ENCODE results near the gene DAAM2.

Gene DAAM2

GRCh38 chr6:39787322-39787721 is 4.9 kb upstream of the DAAM2 start:
- no peak for DNase-seq (ENCODE audit: low read depth)

GRCh38 chr6:39790772-39791171 is 1.4 kb upstream of the DAAM2 start:
- no peak for DNase-seq (ENCODE audit: low read depth)

GRCh38 chr6:39791311-39791710 is 865 bp upstream of the DAAM2 start:
- DNase-seq (ENCODE audit: low read depth) = no peak

DNA sequence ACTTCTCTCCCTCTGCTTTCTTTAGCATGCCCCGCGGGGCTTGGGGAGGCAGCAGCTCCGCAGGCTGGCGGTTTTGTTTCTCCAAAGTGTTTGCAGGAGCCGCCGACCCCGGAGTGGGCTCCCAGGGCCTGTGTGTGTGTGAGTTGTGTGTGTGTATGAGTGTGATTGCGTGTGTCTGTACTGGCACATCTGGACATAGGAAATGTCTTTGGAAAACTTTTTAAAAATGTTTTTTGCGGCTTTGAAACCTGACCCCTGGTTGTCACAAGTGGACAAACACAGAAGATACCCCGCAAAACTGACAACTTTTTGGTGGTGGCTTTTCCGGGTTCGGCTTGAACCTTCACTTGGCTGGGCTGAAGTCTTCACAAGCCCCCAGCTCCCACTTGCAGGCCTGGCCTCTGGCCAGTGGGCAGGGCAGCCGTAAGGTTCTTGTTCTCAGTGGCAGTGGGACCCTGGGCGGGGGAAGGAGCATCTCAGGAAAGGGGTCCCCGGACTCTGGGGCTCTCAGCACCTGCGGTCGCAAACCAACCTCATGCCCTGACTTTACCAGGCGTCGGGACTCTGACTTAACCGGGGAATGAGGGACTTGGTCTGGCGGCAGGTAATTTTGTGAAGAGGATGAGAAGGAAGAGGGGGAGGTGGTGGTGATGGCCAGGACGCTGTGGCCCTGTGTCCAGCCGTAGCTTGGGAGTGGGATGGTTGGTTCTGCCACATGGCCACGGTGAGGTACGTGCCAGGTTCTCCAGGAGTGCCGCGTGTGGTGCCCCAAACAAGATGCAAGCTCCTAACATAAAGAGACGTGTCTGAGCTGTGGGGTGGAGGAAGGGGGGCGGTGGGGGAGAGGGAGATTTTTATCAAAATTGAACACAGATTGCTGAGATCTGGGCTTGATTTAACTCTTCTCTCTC is 619 bp downstream of the DAAM2 start:
- no peak for DNase-seq (ENCODE audit: low read depth)

GRCh38 chr6:39793516-39793915 is 1.3 kb downstream of the DAAM2 start:
- no peak for DNase-seq (ENCODE audit: low read depth)

DNA sequence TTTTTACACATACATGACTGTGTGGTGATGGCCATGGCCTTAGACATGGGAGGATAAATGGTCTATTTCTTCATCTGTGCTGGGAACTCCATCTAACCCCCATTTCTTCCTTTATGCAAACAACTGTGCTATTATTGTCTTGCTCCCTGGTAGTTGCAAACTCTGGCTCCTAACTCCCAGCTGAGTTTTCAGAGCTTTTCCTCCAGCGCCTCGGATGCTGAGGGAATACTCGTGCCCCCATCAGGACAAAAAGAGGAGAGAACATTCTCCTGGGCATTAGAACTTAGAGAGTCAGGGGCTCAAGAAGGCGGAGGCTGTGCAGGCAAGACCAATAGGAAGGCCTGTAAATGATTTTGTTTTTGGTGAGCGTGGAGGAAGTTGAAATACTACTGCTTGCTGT is 2.1 kb downstream of the DAAM2 start:
- no peak for DNase-seq (ENCODE audit: low read depth)

GRCh38 chr6:39797751-39798150 is 5.6 kb downstream of the DAAM2 start:
- DNase-seq (ENCODE audit: low read depth) = no peak

- no peak for DNase-seq (ENCODE audit: low read depth)
Measured at GRCh38 chr6:39800034-39801032, 8.2 kb downstream of the DAAM2 start.

DNA sequence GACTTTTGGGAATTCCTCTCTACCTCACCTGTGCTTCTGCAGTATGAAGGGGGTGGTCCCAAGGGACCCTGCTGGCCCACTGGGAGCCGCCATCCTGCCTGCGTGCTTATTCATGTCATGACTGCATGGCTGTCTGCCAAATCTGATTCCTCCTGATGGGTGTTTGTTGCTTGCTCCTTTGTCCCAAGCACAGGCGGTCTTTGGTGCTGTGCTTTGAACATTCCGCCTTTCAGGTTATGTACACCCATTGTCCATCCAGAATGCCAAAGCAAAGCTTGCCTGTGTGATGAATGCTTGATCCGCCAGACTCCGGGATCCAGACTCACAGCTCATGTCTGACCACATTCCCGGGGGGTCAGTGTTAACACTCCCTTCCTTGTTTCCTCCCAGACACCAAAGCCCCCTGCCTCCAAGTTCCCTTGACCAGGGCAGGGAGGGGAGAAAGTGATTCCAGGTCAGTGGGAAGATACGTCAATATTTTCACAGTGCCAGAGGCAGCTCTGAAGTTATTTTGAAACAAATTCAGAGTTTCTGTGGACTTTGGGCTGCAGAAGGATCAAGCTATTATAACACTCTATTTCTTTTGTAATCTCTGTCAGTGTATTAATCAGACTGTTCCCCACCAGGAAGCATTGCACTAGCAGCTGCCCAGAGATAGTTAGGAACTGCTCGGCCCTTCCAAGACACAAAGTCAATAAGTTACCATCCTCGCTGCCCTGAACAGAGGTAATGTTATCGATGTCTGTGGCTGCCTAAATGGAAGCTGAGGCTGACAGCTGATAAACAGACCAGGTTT is 9.5 kb downstream of the DAAM2 start:
- no peak for DNase-seq (ENCODE audit: low read depth)

DNA sequence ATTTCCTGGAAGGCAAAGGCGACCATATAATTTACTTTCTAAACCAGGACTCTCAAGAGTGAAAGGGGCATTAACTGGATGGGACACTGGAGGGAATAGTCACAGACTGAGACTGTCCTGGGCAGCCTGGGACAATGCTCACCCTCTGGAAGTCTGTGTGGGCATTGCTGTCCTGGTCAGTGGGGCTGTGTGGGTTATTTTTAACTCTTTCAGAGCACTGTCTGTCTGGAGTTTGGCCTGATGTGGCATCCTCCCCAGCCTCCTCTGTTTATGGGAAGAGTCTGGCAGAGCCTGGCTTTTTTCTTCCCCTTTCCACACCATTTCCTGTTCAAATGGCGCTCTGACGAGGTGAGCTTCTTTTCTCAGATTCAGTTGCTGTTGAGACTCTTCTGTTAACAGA is 11.7 kb downstream of the DAAM2 start:
- no peak for DNase-seq (ENCODE audit: low read depth)

DNA sequence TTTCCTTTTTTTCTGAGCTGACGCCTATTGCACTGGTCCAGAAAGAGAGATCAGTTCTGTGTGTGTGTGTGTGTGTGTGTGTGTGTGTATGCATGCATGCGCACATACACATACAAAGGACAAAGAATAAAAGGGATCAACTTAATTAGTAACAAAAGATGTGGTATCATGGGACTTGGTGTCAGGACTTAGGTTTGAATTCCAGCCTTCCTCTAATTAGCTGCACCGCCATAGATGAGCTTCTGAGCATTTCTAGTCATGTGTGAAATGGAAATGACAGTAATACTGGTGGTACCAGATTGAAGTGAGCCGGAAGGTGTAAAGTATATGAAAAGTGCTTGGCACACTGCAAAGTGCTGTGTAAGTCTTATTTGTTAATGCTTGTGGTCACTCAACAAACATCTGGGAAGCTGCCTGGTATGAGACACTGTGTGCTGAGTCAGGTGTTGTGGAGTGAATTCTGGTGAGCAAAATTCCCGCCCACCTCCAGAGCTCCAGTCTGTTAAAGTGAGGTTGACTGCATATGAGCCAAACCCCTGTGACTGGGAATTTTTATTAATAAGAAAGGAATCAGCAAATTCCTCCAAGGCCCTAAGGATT is 12.4 kb downstream of the DAAM2 start:
- no peak for DNase-seq (ENCODE audit: low read depth)

DNA sequence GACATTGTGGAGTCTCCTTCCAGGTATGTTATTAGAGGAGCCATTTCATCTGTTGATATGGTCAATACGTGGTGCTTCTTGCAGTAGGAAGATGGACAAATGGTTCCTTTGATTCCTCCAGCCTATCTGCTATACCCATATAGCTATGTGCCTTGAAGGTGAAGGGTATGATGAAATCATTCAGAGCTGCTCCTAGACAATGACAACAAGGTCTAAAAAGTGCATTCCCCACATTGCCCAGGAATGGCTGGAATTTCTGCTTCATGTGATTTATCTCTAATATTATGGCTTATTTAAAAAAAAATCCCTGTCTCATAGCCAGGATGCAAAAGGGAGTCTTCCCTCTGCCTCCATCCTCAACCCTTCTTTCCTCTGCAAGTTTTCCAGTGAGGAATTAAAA is 14.1 kb downstream of the DAAM2 start:
- no peak for DNase-seq (ENCODE audit: low read depth)

DNA sequence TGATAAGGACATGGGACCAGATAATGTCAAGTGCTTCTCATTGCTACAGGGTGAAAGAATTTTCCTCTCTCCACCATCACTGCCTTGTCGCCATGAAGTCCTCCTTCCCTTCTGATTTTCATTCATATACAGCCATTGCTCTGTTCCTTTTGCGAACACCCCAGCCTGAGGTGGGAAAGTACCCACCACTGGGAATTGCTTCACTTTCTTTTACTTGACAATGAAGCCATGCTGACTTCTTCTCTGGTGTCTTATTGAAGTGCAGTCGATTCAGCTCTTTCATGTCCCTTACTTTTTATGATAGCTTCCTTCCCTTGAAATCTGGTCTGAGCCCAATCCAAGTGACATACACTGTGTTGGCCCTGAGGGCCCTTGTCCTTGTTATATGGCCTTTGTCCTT is 16.2 kb downstream of the DAAM2 start:
- DNase-seq (ENCODE audit: low read depth) = no peak

GRCh38 chr6:39808964-39809363 is 16.8 kb downstream of the DAAM2 start:
- no peak for DNase-seq (ENCODE audit: low read depth)

DNA sequence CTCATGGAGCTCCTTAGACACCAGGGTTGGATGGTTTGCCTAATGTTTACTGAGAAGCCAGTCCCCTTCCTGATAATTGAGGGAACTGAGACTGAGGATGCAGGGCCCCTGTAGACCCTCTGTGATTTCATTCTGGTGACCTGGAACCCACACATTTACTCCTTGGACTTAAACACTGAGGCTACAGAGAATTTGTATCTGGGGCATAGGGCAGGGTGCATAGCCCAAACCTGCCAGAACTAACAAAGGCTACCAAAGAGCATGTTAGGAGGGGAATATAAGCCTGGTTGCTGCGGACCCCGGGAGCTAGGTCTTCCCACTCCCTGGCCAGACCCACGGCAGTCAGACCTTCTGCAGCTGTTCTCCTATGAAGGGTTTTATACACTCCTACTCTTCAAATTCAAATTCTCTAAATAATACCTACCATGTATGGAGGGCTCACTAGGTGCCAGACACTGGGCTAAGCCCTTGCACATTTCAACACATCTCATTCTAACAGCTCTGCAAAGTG is 19.7 kb downstream of the DAAM2 start:
- DNase-seq (ENCODE audit: low read depth) = no peak

GRCh38 chr6:39812496-39812852 is 20.3 kb downstream of the DAAM2 start:
- DNase-seq (ENCODE audit: low read depth) = no peak

GRCh38 chr6:39812853-39813533 is 20.8 kb downstream of the DAAM2 start:
- DNase-seq (ENCODE audit: low read depth) = no peak

DNA sequence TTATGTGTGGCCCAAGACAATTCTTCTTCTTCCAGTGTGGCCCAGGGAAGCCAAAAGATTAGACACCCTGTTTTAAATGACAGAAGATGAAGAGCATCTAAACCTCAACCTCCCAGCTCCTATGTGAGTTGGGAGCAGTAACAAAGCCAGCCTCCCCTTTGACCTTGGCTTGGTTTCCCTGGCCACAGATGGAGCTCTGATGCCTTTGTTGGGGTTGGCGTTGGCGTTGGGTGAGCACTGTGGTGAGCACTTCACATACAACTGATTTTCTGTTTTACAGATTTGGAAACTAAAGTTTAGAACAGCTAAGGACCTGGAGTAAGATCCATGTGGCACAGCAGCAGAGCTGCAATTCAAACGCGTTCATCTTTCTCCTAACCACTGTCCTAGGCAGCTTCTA is 22.1 kb downstream of the DAAM2 start:
- DNase-seq (ENCODE audit: low read depth) = no peak

DNA sequence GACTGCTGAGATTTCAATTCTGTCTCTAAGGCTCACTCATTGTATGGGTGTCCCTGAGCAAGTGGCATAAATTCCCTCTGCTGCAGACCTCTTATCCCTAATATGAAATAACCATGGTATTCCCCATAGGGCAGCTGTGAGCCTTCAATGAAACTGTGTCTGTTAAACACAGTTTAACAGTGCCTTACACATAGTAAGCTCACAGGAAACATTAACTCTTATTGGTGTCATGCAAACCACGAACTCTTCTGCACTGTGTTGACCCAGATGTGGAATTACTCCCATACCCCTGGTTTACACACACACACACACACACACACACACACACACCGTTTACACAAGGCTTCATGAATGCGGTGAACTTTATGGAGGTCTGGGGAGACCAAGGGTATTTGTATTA is 23.2 kb downstream of the DAAM2 start:
- DNase-seq (ENCODE audit: low read depth) = no peak

- no peak for DNase-seq (ENCODE audit: low read depth)
Measured at GRCh38 chr6:39816747-39817146, 24.6 kb downstream of the DAAM2 start.

DNA sequence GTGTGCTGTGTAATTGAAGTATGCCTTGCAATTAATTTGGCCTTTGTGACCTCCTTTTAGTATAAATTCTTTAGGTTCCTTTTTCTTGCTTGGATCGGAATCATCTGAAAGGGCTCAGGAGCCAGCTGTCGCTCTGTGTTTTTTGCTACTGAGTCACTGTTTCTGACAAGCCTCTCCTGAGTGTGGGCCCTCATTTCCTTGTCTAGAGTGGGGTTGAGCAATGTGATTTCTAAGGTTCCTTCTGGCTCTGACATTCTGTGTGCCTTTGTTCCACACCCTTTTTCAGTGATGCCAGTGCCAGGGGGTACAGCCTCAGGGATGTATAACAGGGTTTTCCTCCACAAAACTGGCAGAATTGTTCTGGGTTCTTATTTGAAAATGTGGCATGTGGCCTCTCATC is 26.5 kb downstream of the DAAM2 start:
- no peak for DNase-seq (ENCODE audit: low read depth)
